ENCODE results near the gene RBM8A. TPM values are rescaled to one million over a fixed set of nuclear protein-coding genes. Genes with fewer than 3 reads are reported as not detected.

RBM8A gene
- total and polyA plus RNA-seq, 8 donors = 90.2 to 197 (median 182) TPM

- intact Hi-C loops (cut with DNase I) = no loop called here
- ATAC-seq (peak; percentile 96), DNase-seq (peak; percentile 90 to 96 (median 92))
- H3K4me3 ChIP-seq = peak within 1 kb of the TSS; percentile 85 to 93
- TF ChIP-seq, protein P1, sequence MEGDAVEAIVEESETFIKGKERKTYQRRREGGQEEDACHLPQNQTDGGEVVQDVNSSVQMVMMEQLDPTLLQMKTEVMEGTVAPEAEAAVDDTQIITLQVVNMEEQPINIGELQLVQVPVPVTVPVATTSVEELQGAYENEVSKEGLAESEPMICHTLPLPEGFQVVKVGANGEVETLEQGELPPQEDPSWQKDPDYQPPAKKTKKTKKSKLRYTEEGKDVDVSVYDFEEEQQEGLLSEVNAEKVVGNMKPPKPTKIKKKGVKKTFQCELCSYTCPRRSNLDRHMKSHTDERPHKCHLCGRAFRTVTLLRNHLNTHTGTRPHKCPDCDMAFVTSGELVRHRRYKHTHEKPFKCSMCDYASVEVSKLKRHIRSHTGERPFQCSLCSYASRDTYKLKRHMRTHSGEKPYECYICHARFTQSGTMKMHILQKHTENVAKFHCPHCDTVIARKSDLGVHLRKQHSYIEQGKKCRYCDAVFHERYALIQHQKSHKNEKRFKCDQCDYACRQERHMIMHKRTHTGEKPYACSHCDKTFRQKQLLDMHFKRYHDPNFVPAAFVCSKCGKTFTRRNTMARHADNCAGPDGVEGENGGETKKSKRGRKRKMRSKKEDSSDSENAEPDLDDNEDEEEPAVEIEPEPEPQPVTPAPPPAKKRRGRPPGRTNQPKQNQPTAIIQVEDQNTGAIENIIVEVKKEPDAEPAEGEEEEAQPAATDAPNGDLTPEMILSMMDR (IDR thresholded peaks at IDR 0.05) = no peak
- H3K4me1 ChIP-seq = peaks cover 14 to 53% of the 10 kb centered on the region in 2 donors
- H3K27ac ChIP-seq = peak within 1 kb of the TSS; percentile 85 to 91
- H3K27me3 ChIP-seq = no peaks in the 10 kb centered on the region
- H3K9me3 ChIP-seq = no peaks in the 10 kb centered on the region
- peaks cover 0 to 39% of the 10 kb centered on the region in 2 donors for H3K36me3 ChIP-seq
Observed at GRCh38 chr1:145918144-145918991, 8.9 kb downstream of the RBM8A start, which contains the start of gene PEX11B. Gene PEX11B, minus strand, starts transcription at chr1:145918717. Its CDS starts 29 bp downstream, at chr1:145918688.

DNA sequence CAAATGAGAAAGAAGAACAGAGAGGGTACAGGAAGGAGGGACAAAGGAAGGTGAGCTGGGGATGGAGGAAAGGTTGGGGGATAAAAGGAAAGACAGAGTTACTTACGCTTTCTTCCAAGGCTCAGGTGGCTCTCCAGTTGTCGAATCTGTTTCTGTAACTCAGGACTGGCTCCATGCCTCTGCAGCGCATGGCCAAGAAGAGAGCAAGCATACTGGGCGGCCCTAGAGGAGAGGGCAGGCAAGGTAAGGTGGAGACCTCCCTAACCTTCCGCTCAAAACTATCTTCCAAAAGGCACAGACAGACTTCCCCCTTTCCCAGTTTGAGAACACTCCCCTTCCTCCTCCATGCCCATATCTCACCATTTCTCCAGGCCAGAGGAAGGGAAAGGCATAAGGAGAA lies 9.7 kb downstream of the RBM8A start:
- Histone ChIP-seq H3K27ac (peak overlapping the region in 1 of 2 donors; percentile 91), H3K9me3 (no peaks in the 10 kb centered on the region), H3K4me1 (peaks cover 14 to 45% of the 10 kb centered on the region in 2 donors), H3K36me3 (peaks cover 0 to 33% of the 10 kb centered on the region in 2 donors), H3K27me3 (no peaks in the 10 kb centered on the region), H3K4me3 (peak overlapping the region; percentile 85 to 93)
- DNase-seq = no peak
- intact Hi-C loops (cut with DNase I) = no loop called here
- ATAC-seq = no peak
- TF ChIP-seq, protein P1 (IDR thresholded peaks at IDR 0.05) = no peak

DNA sequence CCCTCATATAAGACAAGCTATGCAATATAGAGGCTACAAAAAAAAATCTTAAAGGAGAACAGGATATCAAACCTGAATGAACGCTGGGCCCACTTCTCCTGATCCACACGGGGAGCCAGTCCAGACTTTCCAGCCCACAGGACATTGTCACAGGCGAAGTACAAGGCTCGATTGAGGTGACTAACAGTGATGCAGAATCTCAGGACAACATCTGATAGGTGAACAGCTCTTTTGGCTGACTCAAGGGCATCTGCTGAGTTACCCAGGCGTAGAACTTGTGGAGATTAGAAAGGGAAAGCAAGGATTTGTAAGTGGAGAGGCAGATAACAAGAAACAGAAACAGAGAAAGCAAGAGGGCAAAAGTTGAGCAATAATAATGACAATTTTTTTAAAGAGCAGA lies 10.5 kb downstream of the RBM8A start:
- ATAC-seq = no peak
- no peak for DNase-seq
- Histone ChIP-seq H3K27me3 (no peaks in the 10 kb centered on the region), H3K27ac (no peak overlapping the region), H3K9me3 (no peaks in the 10 kb centered on the region), H3K4me3 (no peak overlapping the region), H3K4me1 (peaks cover 14 to 41% of the 10 kb centered on the region in 2 donors), H3K36me3 (peaks cover 0 to 37% of the 10 kb centered on the region in 2 donors)
- intact Hi-C loops (cut with DNase I) = no loop called here
- TF ChIP-seq, protein P1 (IDR thresholded peaks at IDR 0.05) = no peak

- DNase-seq = no peak
- H3K4me1 ChIP-seq = peaks cover under 1 to 14% of the 10 kb centered on the region in 2 donors
- no peak overlapping the region for H3K27ac ChIP-seq
- intact Hi-C loops (cut with DNase I) = no loop called here
- ATAC-seq = no peak
- H3K27me3 ChIP-seq = no peaks in the 10 kb centered on the region
- no peak overlapping the region for H3K4me3 ChIP-seq
- H3K36me3 ChIP-seq = peaks cover 0 to 50% of the 10 kb centered on the region in 2 donors
- TF ChIP-seq, protein P1 (IDR thresholded peaks at IDR 0.05) = no peak
- H3K9me3 ChIP-seq = no peaks in the 10 kb centered on the region
Observed at GRCh38 chr1:145912128-145912641, 15.1 kb downstream of the RBM8A start.

GRCh38 chr1:145908653-145909052 lies 18.6 kb downstream of the RBM8A start:
- Histone ChIP-seq H3K36me3 (peaks cover 0 to 33% of the 10 kb centered on the region in 2 donors), H3K9me3 (no peaks in the 10 kb centered on the region), H3K27me3 (no peaks in the 10 kb centered on the region), H3K27ac (no peak overlapping the region), H3K4me1 (peaks cover 0 to 6% of the 10 kb centered on the region in 2 donors), H3K4me3 (no peak overlapping the region)
- ATAC-seq (no peak), DNase-seq (no peak)
- intact Hi-C loops (cut with DNase I) = no loop called here
- TF ChIP-seq, protein P1 (IDR thresholded peaks at IDR 0.05) = no peak
